AG04450 (cell line): Measurements from ENCODE around the gene POLR1C. TPM values are rescaled to one million over a fixed set of nuclear protein-coding genes. Genes with fewer than 3 reads are reported as not detected.
A peak's percentile ranks its signal among the peaks of the same experiment; 100 is the strongest.

ENCODE experiments used
- CTCF ChIA-PET: fragments of 300-600, 350-600 bp; formaldehyde crosslinking; extraction: SDS; loops from one replicate; lab custom pipeline; 2022; ENCODE audit warnings: antibody characterized with exemption, inconsistent platforms; lab: Charles Lee
- POLR2A ChIA-PET: fragments of 350-600 bp; formaldehyde crosslinking; extraction: SDS; loops from one replicate; lab custom pipeline; 2021; ENCODE audit warnings: antibody characterized with exemption, inconsistent platforms; lab: Yijun Ruan, JAX
- DNase-seq: peaks from one replicate; pipeline ENCODE4 v3.0.0-alpha.2; 2011; ENCODE audit warnings: low read depth, low spot score
- H3K27ac ChIP-seq: one replicate; pipeline ENCODE4 v1.5.1; 2012; ENCODE audit warnings: low read depth, low read length, control low read depth
- H3K27me3 ChIP-seq: one replicate; pipeline ENCODE4 v1.6.0; 2012; ENCODE audit warnings: low read length; ENCODE audit not compliant: control insufficient read depth, insufficient read depth
- H3K4me3 ChIP-seq: 2 replicates; pipeline ENCODE4 v1.5.1; 2011; ENCODE audit warnings: mild to moderate bottlenecking, low read depth, low read length, control low read depth
- H3K9me3 ChIP-seq: 2 replicates; pipeline ENCODE4 v1.5.1; 2012; ENCODE audit warnings: low read length; ENCODE audit not compliant: control insufficient read depth, insufficient read depth
- polyA plus RNA-seq: library from polyadenylated mRNA; depleted of rRNA; stranded (reverse); fragments of >200 nt; gene quantifications from 2 replicates; pipeline ENCODE4 v1.2.3, GENCODE V29; 2011
- TF ChIP-seq, protein P1 (sequence below): IDR thresholded peaks from 2 replicates; pipeline ENCODE4 v1.5.1; 2011; ENCODE audit warnings: low read depth, low read length, control low read depth, inconsistent platforms

POLR1C gene
- polyA plus RNA-seq, 1 experiment: 48.1 TPM

DNA sequence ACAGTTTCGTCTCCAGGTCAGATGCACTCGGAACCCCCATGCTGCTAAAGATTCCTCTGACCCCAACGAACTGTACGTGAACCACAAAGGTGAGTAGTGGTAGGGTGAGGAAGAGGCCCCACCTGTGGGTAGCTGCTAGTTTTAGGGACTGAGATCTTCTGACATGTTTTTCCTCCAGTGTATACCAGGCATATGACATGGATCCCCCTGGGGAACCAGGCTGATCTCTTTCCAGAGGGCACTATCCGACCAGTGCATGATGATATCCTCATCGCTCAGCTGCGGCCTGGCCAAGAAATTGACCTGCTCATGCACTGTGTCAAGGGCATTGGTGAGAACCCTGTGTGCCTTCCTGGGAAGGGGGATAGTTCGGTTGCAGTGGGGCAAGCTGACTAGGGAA is 3.2 kb downstream of the POLR1C start:
- no peaks in the 10 kb centered on the region for H3K27me3 ChIP-seq
- H3K9me3 ChIP-seq: peaks cover 2% of the 10 kb centered on the region; the same call in 1 of the 2 replicates
- CTCF ChIA-PET: no interaction called here
- no peak overlapping the region for H3K4me3 ChIP-seq
- TF ChIP-seq, protein P1, sequence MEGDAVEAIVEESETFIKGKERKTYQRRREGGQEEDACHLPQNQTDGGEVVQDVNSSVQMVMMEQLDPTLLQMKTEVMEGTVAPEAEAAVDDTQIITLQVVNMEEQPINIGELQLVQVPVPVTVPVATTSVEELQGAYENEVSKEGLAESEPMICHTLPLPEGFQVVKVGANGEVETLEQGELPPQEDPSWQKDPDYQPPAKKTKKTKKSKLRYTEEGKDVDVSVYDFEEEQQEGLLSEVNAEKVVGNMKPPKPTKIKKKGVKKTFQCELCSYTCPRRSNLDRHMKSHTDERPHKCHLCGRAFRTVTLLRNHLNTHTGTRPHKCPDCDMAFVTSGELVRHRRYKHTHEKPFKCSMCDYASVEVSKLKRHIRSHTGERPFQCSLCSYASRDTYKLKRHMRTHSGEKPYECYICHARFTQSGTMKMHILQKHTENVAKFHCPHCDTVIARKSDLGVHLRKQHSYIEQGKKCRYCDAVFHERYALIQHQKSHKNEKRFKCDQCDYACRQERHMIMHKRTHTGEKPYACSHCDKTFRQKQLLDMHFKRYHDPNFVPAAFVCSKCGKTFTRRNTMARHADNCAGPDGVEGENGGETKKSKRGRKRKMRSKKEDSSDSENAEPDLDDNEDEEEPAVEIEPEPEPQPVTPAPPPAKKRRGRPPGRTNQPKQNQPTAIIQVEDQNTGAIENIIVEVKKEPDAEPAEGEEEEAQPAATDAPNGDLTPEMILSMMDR: no peak
- DNase-seq: no peak
- no peak overlapping the region for H3K27ac ChIP-seq
- POLR2A ChIA-PET: interaction anchor here (1.1 kb wide), 1 partner anchor 305 kb away, joined by 3 read pairs; no protein-coding TSS in a partner anchor

DNA sequence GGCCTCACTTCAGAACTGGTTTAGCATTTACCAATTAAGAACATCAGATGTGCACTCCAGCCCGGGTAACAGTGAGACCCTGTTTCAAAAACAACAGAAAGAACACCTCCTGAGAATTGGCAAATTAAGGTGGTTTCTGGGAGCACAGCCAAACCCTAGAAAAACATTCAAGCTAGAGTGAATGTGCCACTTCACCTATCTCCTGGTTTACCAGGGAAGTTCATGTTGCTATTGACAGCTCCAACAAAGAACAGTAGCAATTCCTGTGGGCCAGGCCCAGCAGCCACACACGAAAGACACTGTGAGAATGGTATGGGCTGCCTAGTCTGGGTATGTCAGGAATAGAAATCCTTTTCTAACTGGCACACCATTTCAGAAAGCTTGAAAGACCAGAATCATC is 4.9 kb downstream of the POLR1C start:
- TF ChIP-seq, protein P1: no peak
- H3K4me3 ChIP-seq: no peak overlapping the region
- H3K27ac ChIP-seq: peak overlapping the region; percentile 3
- H3K27me3 ChIP-seq: no peaks in the 10 kb centered on the region
- no peak for DNase-seq
- CTCF ChIA-PET: no interaction called here
- H3K9me3 ChIP-seq: no peaks in the 10 kb centered on the region
- POLR2A ChIA-PET: no interaction called here

DNA sequence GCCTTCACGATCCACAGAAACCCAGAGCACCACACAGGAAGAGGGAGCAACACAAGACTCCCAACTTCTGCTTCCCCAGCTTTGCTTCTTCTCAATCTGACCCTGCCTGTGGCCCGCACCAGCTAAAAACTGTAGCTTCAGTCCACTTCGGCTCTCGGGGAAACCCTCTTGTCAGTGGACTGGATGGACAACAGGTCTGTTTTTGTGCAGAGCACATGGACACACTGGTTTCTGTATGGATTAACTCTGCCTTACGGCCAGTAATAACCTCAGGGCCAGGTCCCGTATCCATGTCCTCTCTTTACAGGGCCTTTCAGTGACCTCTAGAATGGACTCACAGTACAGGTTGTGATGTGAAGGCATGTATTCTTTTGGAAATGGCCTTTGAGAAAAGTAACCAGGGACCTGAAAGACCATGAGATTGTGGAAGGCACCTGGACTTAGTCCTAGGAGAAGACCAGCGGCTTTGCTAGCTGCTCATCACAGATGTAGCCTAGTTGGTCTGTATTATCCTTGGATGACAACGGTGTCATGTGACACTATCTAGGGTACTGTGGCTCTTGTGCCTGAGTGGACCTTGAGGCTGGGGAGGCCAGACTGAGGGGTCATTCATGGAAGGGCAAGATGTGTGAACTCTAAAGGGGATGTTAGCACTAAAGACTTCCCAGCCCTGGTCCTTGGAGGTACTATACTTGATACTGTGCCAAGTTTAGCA is 5.8 kb downstream of the POLR1C start:
- H3K4me3 ChIP-seq: no peak overlapping the region
- H3K27me3 ChIP-seq: no peaks in the 10 kb centered on the region
- TF ChIP-seq, protein P1: no peak
- DNase-seq: no peak
- H3K9me3 ChIP-seq: no peaks in the 10 kb centered on the region
- H3K27ac ChIP-seq: peak overlapping the region; percentile 23
- POLR2A ChIA-PET: no interaction called here
- CTCF ChIA-PET: no interaction called here

DNA sequence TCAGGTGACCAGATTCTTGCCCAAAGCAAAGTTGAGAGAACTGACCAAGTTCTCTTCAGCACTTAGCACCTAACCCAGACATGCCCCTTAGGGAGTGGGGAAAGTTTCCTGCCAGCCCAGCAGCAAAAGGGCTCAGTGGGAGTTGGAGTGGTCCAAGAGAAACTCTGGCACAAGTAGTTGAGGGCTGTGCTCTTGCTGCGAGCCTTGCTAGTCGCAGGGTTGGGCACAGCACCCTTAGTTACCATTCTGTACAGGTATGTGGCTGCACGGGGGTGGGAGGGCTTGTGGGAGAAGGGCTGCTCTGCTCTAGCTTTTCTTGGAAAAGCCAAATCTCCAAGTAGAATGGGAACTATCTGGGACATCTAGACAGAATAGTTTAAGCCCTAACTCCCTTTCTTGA is 6.4 kb downstream of the POLR1C start:
- Histone ChIP-seq H3K27me3 (no peaks in the 10 kb centered on the region), H3K9me3 (no peaks in the 10 kb centered on the region), H3K4me3 (no peak overlapping the region), H3K27ac (no peak overlapping the region)
- TF ChIP-seq, protein P1: no peak
- CTCF ChIA-PET: no interaction called here
- DNase-seq: no peak
- POLR2A ChIA-PET: no interaction called here

DNA sequence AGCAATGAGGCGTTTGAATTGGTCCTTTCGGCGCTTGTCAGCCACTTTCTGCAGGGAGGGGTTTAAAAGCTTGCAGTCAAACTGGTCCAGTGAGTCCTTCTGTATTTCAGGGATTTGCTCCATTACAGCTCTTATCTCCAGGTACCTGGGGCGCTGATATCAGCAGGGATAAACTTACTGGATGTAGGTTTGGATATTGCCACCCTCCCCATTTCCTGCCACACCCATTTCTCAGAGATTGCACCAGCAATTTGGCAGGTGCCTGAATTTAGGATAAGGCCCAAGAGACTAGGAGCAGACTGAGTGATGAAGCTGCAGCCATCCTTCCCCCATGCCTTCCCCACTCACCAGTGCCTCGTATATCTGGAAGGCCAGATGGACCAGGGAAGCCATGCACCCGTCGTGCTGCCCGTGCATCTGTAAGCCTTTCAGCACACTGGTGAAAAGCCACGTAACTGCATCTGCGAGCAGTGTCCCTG is 7.6 kb downstream of the POLR1C start:
- Histone ChIP-seq H3K27me3 (no peaks in the 10 kb centered on the region), H3K9me3 (no peaks in the 10 kb centered on the region), H3K4me3 (no peak overlapping the region), H3K27ac (peak overlapping the region; percentile 21)
- ChIA-PET POLR2A (no interaction called here), CTCF (no interaction called here)
- TF ChIP-seq, protein P1: no peak
- DNase-seq: no peak
